Jurkat, Clone E6-1 (cell line): ENCODE data around the gene CNN3.

Experiments used
- DNase-seq: peaks from one replicate; pipeline ENCODE4 v3.0.0-alpha.2; 2011; ENCODE audit warnings: low read depth, low spot score
- H3K4me3 ChIP-seq: 2 replicates; pipeline ENCODE4 v1.5.1; 2011; ENCODE audit warnings: mild to moderate bottlenecking, low read length, control low read depth, moderate library complexity

CNN3 gene

GRCh38 chr1:94927405-94928175 is 680 bp upstream of the CNN3 start:
- H3K4me3 ChIP-seq: no peak overlapping the region
- no peak for DNase-seq

- DNase-seq: no peak
- H3K4me3 ChIP-seq: 0 out of 2 replicates have a peak overlapping the region, but pooled peaks have one; percentile 5
These were observed 590 bp downstream of the CNN3 start for GRCh38 chr1:94926126-94926914.

GRCh38 chr1:94925561-94926125 is 1.3 kb downstream of the CNN3 start:
- no peak for DNase-seq
- no peak overlapping the region for H3K4me3 ChIP-seq

GRCh38 chr1:94925004-94925403 is 1.9 kb downstream of the CNN3 start:
- no peak for DNase-seq
- no peak overlapping the region for H3K4me3 ChIP-seq

- no peak for DNase-seq
- no peak overlapping the region for H3K4me3 ChIP-seq
These were observed 4.1 kb downstream of the CNN3 start for GRCh38 chr1:94922761-94923331.

- H3K4me3 ChIP-seq: no peak overlapping the region
- DNase-seq: no peak
These were observed 4.9 kb downstream of the CNN3 start for GRCh38 chr1:94921977-94922376.

GRCh38 chr1:94920061-94920460 is 6.8 kb downstream of the CNN3 start:
- no peak overlapping the region for H3K4me3 ChIP-seq
- DNase-seq: no peak

GRCh38 chr1:94919241-94920030 is 7.5 kb downstream of the CNN3 start:
- no peak overlapping the region for H3K4me3 ChIP-seq
- no peak for DNase-seq

- DNase-seq: no peak
- no peak overlapping the region for H3K4me3 ChIP-seq
These were observed 9.7 kb downstream of the CNN3 start for GRCh38 chr1:94917251-94917650.

GRCh38 chr1:94912263-94913184 is 14.4 kb downstream of the CNN3 start:
- no peak overlapping the region for H3K4me3 ChIP-seq
- DNase-seq: no peak

GRCh38 chr1:94909486-94909885 is 17.4 kb downstream of the CNN3 start:
- H3K4me3 ChIP-seq: no peak overlapping the region
- no peak for DNase-seq

- H3K4me3 ChIP-seq: no peak overlapping the region
- DNase-seq: no peak
These were observed 17.9 kb downstream of the CNN3 start for GRCh38 chr1:94908965-94909364.

- no peak for DNase-seq
- H3K4me3 ChIP-seq: no peak overlapping the region
These were observed 18.7 kb downstream of the CNN3 start for GRCh38 chr1:94908190-94908589.

- no peak overlapping the region for H3K4me3 ChIP-seq
- DNase-seq: no peak
These were observed 19.8 kb downstream of the CNN3 start for GRCh38 chr1:94907136-94907535.

- DNase-seq: no peak
These were observed 20.5 kb downstream of the CNN3 start for GRCh38 chr1:94906382-94906781.

GRCh38 chr1:94905207-94905606 is 21.7 kb downstream of the CNN3 start:
- DNase-seq: no peak
- H3K4me3 ChIP-seq: no peak overlapping the region

More at GRCh38 chr1:94906382-94906781, 20.5 kb downstream of the CNN3 start:
- no peak overlapping the region for H3K4me3 ChIP-seq

- DNase-seq: no peak
- no peak overlapping the region for H3K4me3 ChIP-seq
These were observed 23.5 kb downstream of the CNN3 start for GRCh38 chr1:94903280-94904009.
